ENCODE measurements around the gene PPFIA4.

PPFIA4 gene

GRCh38 chr1:203041351-203041932 lies 15.2 kb downstream of the PPFIA4 start:
- no peak for DNase-seq

- DNase-seq: no peak
Measured at GRCh38 chr1:203043830-203044545, 17.7 kb downstream of the PPFIA4 start.

GRCh38 chr1:203044546-203045250 lies 18.4 kb downstream of the PPFIA4 start:
- no peak for DNase-seq

GRCh38 chr1:203045336-203045735 lies 19.0 kb downstream of the PPFIA4 start:
- DNase-seq: no peak

- DNase-seq: no peak
Measured at GRCh38 chr1:203045821-203046594, 19.7 kb downstream of the PPFIA4 start.

GRCh38 chr1:203046984-203047630 lies 20.8 kb downstream of the PPFIA4 start:
- no peak for DNase-seq

GRCh38 chr1:203048086-203048485 lies 21.8 kb downstream of the PPFIA4 start:
- no peak for DNase-seq

GRCh38 chr1:203048555-203049051 lies 22.3 kb downstream of the PPFIA4 start:
- DNase-seq: no peak

- no peak for DNase-seq
Measured at GRCh38 chr1:203049077-203049476, 22.8 kb downstream of the PPFIA4 start.

- no peak for DNase-seq
Measured at GRCh38 chr1:203049576-203050180, 23.4 kb downstream of the PPFIA4 start.

- DNase-seq: no peak
Measured at GRCh38 chr1:203050826-203051225, 24.5 kb downstream of the PPFIA4 start.

GRCh38 chr1:203051841-203052324 lies 25.6 kb downstream of the PPFIA4 start:
- DNase-seq: no peak

- no peak for DNase-seq
Measured at GRCh38 chr1:203052601-203053000, 26.3 kb downstream of the PPFIA4 start.

GRCh38 chr1:203054184-203054583 lies 27.9 kb downstream of the PPFIA4 start:
- no peak for DNase-seq

- DNase-seq: no peak
Measured at GRCh38 chr1:203054642-203055041, 28.4 kb downstream of the PPFIA4 start.

GRCh38 chr1:203055161-203055799 lies 29.0 kb downstream of the PPFIA4 start:
- no peak for DNase-seq

GRCh38 chr1:203056012-203056411 lies 29.7 kb downstream of the PPFIA4 start:
- DNase-seq: no peak

- DNase-seq: no peak
Measured at GRCh38 chr1:203056516-203056915, 30.2 kb downstream of the PPFIA4 start.

- DNase-seq: no peak
Measured at GRCh38 chr1:203057911-203058675, 31.8 kb downstream of the PPFIA4 start.

GRCh38 chr1:203058676-203058935 lies 32.3 kb downstream of the PPFIA4 start:
- DNase-seq: no peak

- no peak for DNase-seq
Measured at GRCh38 chr1:203059485-203059884, 33.2 kb downstream of the PPFIA4 start.
